ENCODE data around the gene KIAA0825. TPM values are rescaled to one million over a fixed set of nuclear protein-coding genes. Genes with fewer than 3 reads are reported as not detected.

KIAA0825 gene, protein sequence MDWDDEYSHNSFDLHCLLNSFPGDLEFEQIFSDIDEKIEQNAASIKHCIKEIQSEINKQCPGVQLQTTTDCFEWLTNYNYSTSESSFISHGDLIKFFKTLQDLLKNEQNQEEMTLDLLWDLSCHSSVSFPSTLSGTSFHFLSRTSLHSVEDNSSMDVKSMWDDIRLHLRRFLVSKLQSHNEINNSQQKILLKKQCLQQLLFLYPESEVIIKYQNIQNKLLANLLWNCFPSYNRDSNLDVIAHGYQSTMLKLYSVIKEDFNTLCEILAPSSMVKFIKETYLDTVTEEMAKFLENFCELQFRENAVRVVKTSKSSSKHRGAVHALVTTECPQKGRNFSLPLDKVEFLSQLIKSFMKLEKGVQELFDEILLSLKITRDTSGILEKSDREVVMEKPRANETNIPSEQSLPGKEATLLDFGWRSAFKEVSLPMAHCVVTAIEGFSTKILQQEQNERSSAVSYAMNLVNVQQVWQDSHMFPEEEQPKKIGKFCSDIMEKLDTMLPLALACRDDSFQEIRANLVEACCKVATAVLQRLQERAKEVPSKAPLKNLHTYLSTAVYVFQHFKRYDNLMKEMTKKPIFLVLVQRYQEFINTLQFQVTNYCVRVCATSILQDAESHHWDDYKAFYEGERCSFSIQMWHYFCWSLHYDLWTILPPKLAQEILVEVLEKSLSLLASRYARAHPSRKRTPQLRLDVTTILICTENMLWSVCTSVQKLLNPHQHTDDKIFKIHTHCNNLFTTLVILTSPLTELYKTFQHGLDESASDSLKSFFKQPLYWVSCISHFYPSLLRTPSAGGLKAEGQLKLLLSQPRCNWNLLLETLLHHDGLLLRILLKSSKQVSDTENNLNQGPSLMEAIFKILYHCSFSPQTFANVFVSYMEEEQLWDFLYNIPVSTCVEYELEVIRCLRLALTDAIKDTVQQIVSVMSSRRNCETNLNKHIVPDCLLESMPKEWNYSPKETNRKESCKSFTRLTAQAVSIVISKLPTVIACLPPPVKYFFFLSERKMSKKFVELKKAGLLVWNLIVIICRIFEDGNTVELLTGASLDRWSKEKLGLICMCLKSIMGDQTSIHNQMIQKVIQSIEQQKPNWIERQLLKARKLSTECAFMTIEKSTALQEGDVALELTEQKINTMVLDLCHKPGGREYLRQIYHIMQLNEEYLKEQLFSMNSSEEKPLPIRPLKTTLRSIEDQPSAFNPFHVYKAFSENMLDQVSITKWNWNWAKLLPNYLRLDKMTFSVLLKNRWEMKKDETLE (N-terminal part only)
- total RNA-seq: 2.2 TPM

DNA sequence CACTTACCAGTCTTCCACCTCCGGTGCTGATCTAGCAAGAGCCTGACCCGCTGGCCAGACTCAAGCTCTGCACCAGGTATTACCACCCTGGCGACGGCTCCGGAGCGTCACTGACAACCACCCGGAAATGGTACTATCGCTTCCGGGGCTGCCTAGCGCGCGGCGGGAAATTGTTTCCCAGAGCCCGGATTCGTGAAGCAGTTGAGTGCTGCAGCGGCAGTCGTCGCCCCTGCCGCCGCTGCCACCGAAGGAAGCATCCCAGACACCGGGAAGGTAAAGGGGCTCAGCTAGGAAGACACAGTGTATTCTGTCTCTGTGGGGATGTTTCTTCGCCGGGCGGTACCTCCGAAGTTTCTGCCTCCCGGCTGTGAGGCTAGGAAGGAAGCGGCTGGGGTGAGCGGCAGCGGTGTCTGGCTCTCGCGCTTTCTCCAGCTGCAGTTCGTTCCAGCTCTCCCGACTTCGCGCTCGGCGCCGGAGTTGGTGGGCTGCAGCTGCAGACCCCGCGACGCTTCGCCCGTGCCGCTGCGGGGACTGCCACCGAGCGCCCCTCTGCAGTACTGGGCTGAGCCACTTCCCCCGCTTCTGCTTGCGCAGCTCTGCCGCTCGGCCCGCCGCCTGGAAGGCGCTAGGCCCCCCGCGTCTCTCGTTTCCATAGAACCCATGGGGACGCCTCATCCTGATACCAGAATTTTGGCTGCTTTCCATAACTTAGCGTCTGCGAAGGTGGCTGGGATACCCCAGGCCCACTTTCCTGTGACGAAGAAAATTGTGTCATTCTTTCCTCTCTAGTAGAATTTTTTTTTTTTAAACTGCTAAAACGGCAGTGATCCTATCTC, at the start of gene KIAA0825, which contains the start of gene SLF1:
TSS of gene KIAA0825 (minus strand) at position 112 of the 836 bp plus-strand sequence. CDS start 81,478 bp downstream, outside the sequence.
TSS of gene SLF1 (plus strand) at position 177 of the 836 bp plus-strand sequence. CDS start 10,142 bp downstream, outside the sequence.
- ATAC-seq: peak; percentile 99

DNA sequence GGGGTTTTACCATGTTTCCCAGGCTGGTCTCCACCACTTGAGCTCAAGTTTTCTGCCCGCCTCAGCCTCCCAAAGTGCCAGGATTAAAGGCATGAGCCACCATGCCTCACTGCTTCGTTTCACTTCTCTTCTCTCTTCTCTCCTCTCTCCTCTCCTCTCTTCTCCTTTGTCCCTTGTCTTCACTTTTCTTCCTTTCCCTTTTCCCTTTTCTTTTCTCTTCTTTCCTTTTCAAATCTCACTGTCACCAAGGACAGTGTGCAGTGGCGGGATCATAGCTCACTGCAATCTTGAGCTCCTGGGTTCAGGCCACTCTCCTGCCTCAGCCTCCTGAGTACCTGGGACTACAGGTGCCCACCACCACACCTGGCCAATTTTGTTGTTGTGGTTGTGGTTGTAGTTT, 49.5 kb upstream of the KIAA0825 start:
- ATAC-seq: no peak

DNA sequence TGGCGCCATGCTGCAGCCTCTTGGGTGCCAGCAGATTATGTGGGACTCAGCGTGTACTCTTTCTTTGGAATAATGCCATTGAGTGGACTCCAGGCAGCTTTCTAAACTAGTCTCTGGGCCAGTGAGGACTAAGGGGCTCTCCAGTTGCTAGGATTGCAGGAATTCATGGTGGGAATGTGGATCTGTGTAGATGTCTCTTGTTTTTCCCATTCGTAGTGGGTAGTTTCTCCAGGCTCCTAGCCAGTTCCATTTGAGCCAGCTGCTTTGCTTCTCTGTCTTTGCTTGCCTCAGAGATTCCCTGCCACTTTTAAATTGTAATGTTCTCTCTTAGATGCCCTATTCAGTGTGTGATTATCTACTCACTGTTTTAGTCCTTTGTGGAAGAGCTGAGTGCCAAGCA, 42.7 kb upstream of the KIAA0825 start:
- ATAC-seq: no peak

DNA sequence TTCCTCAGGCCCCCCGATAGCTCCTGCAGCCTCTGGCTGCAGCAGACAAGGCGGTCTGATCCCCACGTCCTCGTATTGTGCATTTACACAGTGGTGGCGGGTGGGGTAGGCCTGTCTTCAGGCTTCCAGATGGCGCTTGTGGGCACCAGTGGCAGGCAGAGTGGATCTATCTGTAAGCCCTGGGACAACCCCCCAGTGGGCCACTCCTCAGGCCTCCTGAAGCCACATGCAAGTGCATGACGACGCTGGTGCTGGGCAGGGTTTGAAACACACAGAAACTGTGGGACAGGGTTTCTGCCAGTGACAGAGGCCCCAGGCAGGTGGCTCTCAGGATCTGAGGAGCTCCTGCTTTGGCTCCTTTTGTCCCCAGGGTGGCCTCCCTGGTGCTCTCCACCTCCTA, 42.1 kb upstream of the KIAA0825 start:
- ATAC-seq: no peak

DNA sequence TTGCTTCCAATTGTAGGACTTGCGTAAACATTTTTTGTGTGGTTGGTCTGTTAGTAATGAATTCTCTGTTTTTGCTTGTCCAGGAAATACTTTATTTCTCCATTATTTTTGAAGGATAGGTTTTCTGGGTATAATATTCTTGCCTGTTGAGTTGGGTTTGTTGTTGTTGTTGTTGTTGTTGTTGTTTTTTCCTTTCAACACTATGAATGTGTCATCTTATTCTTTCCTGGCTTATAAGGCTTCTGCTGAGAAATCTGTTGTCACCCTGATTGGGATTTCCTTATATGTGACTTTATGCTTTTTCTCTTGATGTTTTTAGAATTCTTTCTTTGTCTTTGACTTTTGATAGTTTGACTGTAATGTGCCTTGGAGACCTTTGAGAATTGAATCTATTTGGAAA, 39.9 kb upstream of the KIAA0825 start:
- ATAC-seq: no peak

DNA sequence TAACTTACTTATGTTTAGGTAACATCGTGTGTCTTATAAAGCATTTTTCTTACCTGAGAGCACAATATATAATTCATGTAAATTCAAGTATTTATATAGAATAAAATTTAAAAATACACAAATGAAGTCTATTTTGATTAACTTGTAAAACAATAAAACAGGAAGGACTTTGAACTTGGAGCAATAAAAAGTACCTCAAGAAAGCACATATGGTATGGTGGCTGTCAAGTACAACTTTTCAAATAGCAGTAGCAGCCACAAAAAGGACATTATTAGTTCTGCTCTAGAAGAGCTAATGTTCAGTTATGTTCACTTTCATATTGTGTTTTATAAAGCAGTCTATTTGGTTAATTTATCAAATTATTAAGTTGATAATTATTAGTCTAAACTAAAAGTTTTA, 31.5 kb upstream of the KIAA0825 start:
- no peak for ATAC-seq

DNA sequence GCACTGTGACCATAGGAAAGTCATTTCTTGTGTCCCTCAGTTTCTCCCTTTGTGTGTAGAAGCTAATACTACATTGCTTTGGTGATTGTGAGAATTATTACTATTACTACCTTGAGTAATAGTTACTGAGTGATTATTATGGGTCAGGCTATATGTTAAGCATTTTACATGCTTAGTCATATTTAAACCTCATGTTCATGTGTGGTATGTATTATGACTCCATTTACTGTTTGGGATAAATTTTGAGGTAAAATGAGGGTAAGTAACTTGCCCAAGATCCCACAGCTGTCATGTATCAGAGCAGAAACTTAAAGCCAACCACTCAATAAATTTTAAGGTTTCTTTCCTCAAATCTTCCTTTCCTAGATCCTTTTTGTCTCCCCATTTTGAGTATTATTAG, 28.4 kb upstream of the KIAA0825 start:
- ATAC-seq: no peak

DNA sequence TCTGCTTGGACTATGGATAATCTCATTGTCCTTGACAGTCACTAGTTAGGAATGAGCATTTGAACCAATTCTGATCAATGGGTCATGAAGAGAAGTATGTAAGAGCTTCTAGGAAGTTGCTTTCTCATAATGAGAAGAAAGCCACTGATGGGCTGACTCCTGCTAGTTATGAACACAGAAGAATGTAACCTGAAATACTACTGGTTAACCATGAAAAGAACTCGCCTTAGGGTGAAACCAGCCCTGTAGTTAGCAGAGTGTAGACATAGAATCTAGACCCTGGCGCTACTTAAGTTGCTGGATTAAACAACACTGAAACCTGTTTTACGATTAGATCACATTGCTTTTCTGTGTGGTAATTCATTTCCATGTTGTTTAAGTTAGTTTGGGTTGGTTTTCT, 26.6 kb upstream of the KIAA0825 start:
- no peak for ATAC-seq

DNA sequence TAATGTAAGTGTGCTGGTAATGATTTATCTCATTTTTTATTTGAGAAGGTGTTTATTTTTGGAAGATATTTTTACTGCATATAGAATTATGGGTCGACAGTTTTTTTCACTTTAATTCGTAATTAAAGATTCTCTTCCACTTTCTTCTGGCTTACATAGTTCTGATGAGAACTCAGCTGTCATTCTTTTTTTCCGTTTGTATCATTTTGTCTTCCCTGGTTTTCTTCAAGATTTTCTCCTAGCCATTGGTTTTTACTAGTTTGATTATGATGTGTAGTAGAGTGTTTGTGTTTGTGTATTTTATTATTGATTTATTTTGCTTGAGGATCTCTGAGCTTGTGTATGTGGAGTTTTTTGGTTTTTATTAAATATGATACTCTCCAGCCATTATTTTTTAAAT, 21.8 kb upstream of the KIAA0825 start:
- no peak for ATAC-seq

DNA sequence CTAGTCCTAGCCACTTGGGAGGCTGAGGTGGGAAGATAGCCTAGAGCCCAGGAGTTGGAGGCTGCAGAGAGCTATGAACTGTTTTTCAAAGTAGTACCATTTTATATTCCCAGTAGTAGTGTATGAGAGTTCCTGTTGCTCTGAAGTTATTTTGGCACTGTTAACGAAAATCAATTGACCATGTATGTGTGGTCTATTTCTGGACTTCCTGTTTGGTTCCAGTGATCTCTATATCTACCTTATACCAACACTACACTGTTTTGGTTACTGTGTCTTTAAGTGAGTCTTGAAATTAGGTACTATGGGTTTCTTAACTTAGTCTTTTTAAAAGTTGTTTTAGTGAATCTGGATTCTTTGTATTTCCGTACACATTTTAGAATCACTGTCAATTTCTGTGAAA, 13.6 kb upstream of the KIAA0825 start:
- no peak for ATAC-seq

DNA sequence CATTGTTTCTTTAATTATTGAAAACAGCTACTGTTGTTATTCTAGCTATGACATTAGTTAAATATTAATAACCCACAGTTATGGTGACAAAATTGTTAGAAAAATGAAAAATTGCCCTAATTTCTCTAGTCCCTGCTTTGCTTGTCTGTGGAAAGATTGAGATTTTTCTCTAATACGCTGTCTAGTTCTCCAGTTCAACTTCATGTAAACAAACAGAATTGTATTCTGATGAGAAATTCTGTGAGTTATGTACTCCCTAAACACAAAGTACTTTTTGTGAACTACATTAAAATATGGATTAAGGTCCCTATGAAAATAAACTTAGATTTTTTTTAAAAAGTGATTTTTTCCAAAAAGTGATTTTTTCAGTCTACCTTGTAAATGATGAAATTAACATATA, 8.8 kb upstream of the KIAA0825 start:
- no peak for ATAC-seq

DNA sequence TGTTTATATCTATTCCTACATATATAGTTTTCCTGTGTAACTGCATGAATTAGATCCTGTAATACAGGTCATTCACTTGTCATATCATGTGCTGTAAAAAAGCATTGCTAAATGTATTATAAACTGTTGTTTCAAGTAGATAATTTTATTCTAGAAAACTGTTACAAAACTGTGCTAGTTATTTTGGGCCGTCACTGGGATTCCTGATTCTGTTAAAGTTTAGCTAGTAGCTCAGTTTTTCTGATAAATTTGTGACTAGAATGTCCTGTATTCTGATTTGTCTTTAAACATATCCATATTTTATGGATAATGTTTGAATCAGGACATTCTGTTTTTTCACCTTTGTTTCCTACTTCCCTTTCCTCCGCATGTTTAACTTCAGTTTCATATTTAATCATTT, 5.5 kb upstream of the KIAA0825 start:
- no peak for ATAC-seq

DNA sequence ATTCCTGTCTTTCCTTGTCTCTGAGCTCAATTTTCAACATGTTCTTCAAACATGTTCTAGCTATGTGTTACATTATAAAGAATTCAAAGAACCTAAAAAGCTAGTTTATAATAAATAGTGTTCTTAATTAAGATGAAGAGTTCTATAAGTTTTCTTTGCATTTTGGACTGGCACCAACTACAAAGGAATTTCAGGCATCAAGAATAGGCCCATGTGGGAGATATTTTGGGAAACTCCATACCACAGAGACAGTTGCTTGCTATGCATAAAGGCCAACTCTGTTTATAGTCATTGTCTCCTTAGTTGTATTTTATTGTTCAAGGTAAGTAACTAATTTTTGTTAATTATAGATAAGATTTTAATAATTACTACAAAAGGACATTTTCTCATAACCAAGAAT, 4.6 kb upstream of the KIAA0825 start:
- ATAC-seq: no peak

DNA sequence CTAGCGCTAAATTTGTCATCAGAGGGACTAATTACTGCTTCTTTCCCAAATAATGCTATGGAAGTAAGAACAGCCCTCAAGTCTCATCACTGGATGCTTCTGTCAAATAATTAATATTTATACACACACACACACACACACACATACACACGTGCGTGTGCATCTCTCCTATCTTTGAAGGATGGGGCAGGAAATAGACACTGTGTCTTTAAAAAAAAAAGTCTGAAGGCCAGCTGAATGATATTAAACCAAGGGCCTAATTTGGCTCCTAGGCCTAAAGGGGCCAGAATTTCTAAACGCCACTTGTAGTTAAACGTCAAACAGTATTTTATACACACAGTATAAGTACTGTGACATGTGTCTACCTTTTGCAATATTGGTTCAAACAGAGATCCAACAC, 3.4 kb upstream of the KIAA0825 start:
- ATAC-seq: no peak

DNA sequence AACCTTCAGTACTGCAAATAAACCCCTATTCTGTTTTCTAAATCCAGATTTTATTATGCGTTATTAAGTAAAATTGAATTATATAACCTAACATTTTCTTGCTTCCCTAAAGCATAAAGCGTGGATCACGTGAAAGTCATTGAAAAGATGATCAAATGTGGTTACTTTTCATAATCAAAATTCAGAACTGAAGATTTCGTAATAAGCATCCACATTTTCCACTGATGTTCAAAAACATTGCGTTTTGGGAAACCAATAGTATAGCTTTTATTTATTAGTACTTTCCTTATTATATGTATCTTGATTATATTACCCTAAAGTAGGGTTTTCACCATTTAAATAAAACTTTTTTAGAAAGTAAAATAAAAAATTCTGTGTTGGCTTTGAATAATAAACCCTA, 1.9 kb upstream of the KIAA0825 start:
- ATAC-seq: no peak

DNA sequence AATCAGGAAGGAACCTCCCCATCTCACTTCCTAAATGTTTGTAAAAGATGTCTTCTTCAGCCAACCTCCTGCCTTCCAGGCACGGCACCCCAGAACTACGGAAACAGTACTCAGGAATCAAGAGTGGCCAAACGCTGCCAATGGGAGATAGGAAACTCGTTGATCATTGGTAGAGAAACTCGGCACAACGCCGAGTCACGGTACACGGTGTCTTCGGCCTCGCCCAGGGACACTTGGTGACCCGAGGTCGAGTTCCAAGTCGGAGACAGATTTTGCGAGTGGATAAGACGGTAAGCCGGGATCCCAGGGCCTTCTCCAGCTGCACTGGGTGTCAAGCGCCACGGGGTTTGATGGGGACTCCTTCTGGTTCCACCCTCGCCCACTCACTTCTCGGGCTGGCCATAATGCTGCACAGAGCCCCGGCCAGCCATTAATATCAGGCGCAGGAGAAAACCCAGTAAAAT, 343 bp downstream of the KIAA0825 start:
- ATAC-seq: peak; percentile 77

DNA sequence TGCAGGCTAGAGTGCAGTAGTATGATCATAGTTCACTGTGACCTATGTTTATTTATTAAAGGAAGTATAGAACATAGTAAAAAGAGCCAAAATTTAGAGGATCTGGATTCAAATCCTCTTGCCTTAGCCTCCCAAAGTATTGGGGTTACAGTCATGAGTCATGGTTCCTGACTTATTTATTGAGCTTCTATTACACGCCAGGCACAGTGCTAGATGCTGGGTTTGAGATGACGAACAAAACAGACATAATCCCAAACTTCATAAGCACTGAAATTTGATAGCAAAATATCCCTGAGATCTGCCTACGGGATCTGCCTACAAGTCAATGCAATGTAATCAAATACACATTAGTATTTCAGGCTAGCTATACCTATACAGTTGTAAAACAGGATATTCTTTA, 2.5 kb downstream of the KIAA0825 start:
- no peak for ATAC-seq

DNA sequence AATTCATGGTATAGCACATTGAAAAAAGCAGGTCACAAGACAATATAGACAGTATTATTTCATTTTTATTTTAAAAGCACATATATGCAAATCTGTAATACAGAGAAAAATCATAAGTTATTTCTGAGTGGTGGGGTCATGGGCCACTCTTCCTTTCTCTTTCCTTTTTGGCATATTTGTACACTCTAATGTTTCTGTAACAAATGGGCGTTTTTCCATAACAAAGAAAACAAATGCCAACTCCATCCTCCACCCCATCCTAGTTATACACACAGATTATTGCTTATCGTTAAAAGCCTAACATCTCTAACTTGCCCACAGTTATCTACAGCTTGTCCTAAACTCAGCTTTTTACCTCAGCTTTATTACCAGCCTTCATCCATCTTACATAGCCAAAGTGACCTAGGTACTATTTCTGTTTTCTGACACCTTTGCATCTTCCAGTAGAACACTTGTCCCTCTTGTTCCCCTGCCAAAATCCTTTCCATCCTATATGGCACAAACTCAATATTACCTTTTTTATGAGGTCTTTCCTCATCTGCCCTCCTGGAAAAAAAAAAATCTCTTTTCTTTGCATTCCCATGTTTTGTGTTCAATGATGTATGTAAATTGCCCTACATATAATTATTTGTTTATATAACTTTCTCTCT, 4.1 kb downstream of the KIAA0825 start:
- ATAC-seq: no peak

DNA sequence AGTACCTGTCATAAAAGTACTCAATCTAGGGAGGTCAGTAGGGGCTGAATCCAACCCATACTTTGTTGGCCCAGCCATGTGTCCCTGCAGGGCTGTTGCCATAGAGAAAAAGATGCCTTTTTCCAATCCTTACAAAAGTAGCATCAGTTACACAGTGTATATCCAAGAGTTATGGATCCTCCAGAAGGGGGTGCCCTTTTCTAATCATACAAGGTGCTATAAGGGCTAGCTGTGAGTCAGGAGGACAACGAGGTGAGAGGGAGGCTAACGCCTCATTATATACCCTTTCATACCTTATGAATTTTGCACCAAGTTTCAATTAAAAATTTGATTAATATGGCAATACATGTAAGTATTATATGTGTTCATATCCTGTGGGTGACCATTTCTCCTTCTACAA, 4.8 kb downstream of the KIAA0825 start:
- ATAC-seq: no peak

DNA sequence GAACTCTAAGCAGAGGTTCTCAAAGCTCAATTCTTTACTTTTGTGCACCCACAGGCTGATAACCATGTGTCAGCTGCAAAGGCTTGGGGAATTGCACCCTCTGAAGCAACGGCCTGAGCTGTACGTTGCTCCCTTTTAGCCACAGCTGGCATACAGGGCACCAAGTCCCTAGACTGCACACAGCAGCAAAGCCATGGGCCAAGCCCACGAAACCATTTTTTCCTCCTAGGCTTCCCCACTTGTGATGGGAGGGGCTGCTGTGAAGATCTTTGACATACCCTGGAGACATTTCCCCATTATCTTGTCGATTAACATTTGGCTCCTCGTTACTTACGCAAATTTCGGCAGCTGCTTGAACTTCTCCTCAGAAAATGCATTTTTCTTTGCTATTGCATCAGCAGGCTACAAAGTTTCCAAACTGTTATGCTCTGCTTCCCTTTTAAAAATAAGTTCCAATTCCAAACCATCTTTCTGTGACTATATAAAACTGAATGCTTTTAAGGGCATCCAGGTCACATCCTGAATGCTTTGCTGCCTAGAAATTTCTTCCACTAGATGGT, 23.0 kb downstream of the KIAA0825 start:
- no peak for ATAC-seq
